ENCODE measurements around the gene TTLL7.

- TF ChIP-seq, protein P1, sequence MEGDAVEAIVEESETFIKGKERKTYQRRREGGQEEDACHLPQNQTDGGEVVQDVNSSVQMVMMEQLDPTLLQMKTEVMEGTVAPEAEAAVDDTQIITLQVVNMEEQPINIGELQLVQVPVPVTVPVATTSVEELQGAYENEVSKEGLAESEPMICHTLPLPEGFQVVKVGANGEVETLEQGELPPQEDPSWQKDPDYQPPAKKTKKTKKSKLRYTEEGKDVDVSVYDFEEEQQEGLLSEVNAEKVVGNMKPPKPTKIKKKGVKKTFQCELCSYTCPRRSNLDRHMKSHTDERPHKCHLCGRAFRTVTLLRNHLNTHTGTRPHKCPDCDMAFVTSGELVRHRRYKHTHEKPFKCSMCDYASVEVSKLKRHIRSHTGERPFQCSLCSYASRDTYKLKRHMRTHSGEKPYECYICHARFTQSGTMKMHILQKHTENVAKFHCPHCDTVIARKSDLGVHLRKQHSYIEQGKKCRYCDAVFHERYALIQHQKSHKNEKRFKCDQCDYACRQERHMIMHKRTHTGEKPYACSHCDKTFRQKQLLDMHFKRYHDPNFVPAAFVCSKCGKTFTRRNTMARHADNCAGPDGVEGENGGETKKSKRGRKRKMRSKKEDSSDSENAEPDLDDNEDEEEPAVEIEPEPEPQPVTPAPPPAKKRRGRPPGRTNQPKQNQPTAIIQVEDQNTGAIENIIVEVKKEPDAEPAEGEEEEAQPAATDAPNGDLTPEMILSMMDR (IDR thresholded peaks at IDR 0.05): no peak
- TF ChIP-seq POLR2AphosphoS5 (IDR thresholded peaks at IDR 0.05): no peak
Observed at GRCh38 chr1:83967336-83967735, 31.6 kb downstream of the TTLL7 start.
